NT2/D1 (cell line): Measurements from ENCODE around the gene KCNQ1.

Experiments
- SUZ12 ChIP-seq: IDR thresholded peaks from 2 replicates; pipeline ENCODE4 v1.6.1; 2011; ENCODE audit not compliant: insufficient read length, insufficient read depth; ENCODE audit errors: extremely low read depth
- YY1 ChIP-seq: IDR thresholded peaks from 2 replicates; pipeline ENCODE4 v1.6.1; 2011; ENCODE audit not compliant: insufficient read length, insufficient read depth
- ZNF274 ChIP-seq: IDR thresholded peaks from 2 replicates; pipeline ENCODE4 v1.6.1; 2011; ENCODE audit warnings: mild to moderate bottlenecking, low read depth, low read length

GRCh38 chr11:2431395-2431794, 13.4 kb upstream of the KCNQ1 start:
- no peak for TF ChIP-seq ZNF274
- no peak for TF ChIP-seq YY1
- TF ChIP-seq SUZ12 = no peak
